HepG2 (cell line): ENCODE measurements around the gene CCL16. TPM values are rescaled to one million over a fixed set of nuclear protein-coding genes. Genes with fewer than 3 reads are reported as not detected.
A peak's percentile ranks its signal among the peaks of the same experiment; 100 is the strongest.

Experiments
- ASH2L ChIP-seq: fragments of 300-600, 200-600 bp; sonication (generic); IDR thresholded peaks from 2 replicates; pipeline ENCODE4 v1.7.0; 2017; ENCODE audit warnings: low read depth, mild to moderate bottlenecking, moderate library complexity, mixed read lengths, low read length; ENCODE audit not compliant: insufficient read length
- ATAD3A ChIP-seq: sonication (generic); formaldehyde crosslinking; IDR thresholded peaks from 2 replicates; pipeline ENCODE4 v1.4.0; 2020; ENCODE audit warnings: missing genetic modification reagents
- EP300 ChIP-seq, 3 experiments: sonication (generic) in 1 of 3; formaldehyde crosslinking in 1 of 3; IDR thresholded peaks; 2 replicates each; pipeline versions ENCODE4 v1.5.1 to v1.6.1; 2011 to 2020; ENCODE audit warnings: low read depth in 2 of 3, low read length in 2 of 3, borderline replicate concordance in 1 of 3, improper control_type of control experiment in 1 of 3, mild to moderate bottlenecking in 1 of 3, missing genetic modification reagents in 1 of 3, moderate library complexity in 1 of 3
- FOXO1 ChIP-seq: sonication (generic); formaldehyde crosslinking; IDR thresholded peaks from 2 replicates; pipeline ENCODE4 v1.4.0; 2020; ENCODE audit warnings: missing genetic modification reagents
- KLF13 ChIP-seq: sonication (generic); formaldehyde crosslinking; IDR thresholded peaks from 2 replicates; pipeline ENCODE4 v1.4.0; 2020; ENCODE audit warnings: mild to moderate bottlenecking, missing genetic modification reagents
- RAD21 ChIP-seq: fragments of 450-650 bp; formaldehyde crosslinking; IDR thresholded peaks from 2 replicates; pipeline ENCODE4 v1.5.0; 2020; ENCODE audit warnings: mild to moderate bottlenecking
- RELA ChIP-seq: sonication (generic); formaldehyde crosslinking; IDR thresholded peaks from 2 replicates; pipeline ENCODE4 v1.4.0; 2020; ENCODE audit warnings: missing genetic modification reagents
- SOX5 ChIP-seq: IDR thresholded peaks from 2 replicates; pipeline ENCODE4 v1.6.1; 2016; ENCODE audit warnings: borderline replicate concordance
- SRSF1 ChIP-seq: fragments of 200-400 bp; formaldehyde crosslinking; optimal IDR thresholded peaks from 2 replicates; pipeline ENCODE3; 2017; ENCODE audit warnings: mild to moderate bottlenecking, low read depth, low read length, moderate library complexity
- YY1 ChIP-seq: IDR thresholded peaks from 2 replicates; pipeline ENCODE4 v1.6.1; 2011; ENCODE audit warnings: low read length, low read depth, moderate library complexity, mild to moderate bottlenecking; ENCODE audit not compliant: insufficient read depth, insufficient replicate concordance
- ZNF552 ChIP-seq: sonication (generic); formaldehyde crosslinking; IDR thresholded peaks from 2 replicates; pipeline ENCODE4 v1.9.0; 2022; ENCODE audit warnings: missing genetic modification reagents, mild to moderate bottlenecking, borderline replicate concordance
- ZSCAN22 ChIP-seq: sonication (generic); formaldehyde crosslinking; IDR thresholded peaks from 2 replicates; pipeline ENCODE4 v1.4.0; 2020; ENCODE audit warnings: mild to moderate bottlenecking, missing genetic modification reagents
- polyA plus RNA-seq, 8 experiments: library from polyadenylated mRNA; depleted of rRNA in 3 of 8; stranded (reverse) in 7 of 8; unstranded in 1 of 8; fragments of >200 nt; fragmentation: Illumina TruSeq in 4 of 8; extraction: Trizol in 4 of 8; gene quantifications; 2 replicates each; pipeline versions ENCODE4 v1.2.1 to v1.2.3, GENCODE V29; 2011 to 2016; ENCODE audit warnings: low read depth in 4 of 8, missing spikeins in 1 of 8, mixed read lengths in 1 of 8; ENCODE audit not compliant: insufficient read depth in 1 of 8
- total RNA-seq, 5 experiments: library from RNA; depleted of rRNA; stranded (reverse); fragments of >200 nt; fragmentation: Illumina TruSeq; extraction: Trizol; gene quantifications; 2 replicates each; pipeline ENCODE4 v1.2.3, GENCODE V29; 2016; ENCODE audit warnings: low read depth in 1 of 5
- TF ChIP-seq, protein P1 (sequence below): sonication (generic); formaldehyde crosslinking; IDR thresholded peaks from 2 replicates; pipeline ENCODE4 v1.4.0; 2020; ENCODE audit warnings: missing genetic modification reagents, low read depth, mild to moderate bottlenecking, borderline replicate concordance
- TF ChIP-seq, protein P2 (sequence below): sonication (generic); formaldehyde crosslinking; IDR thresholded peaks from 2 replicates; pipeline ENCODE4 v1.5.0; 2020; ENCODE audit warnings: missing genetic modification reagents
- TF ChIP-seq, protein P3 (sequence below): sonication (generic); formaldehyde crosslinking; IDR thresholded peaks from 2 replicates; pipeline ENCODE4 v1.4.0; 2020; ENCODE audit warnings: missing genetic modification reagents
- TF ChIP-seq, protein P4 (sequence below): sonication (generic); formaldehyde crosslinking; IDR thresholded peaks from 2 replicates; pipeline ENCODE4 v1.4.0; 2020; ENCODE audit warnings: missing genetic modification reagents
- TF ChIP-seq, protein P5 (sequence below): sonication (generic); formaldehyde crosslinking; conservative IDR thresholded peaks from 2 replicates; pipeline ENCODE4 v1.4.0; 2020; ENCODE audit warnings: missing genetic modification reagents

Gene CCL16
- total and polyA plus RNA-seq, 2 of the 13 experiments (the other 11 are each of a cell fraction or from before 2014, with no cell fraction given): 2.0 to 14.7 TPM

DNA sequence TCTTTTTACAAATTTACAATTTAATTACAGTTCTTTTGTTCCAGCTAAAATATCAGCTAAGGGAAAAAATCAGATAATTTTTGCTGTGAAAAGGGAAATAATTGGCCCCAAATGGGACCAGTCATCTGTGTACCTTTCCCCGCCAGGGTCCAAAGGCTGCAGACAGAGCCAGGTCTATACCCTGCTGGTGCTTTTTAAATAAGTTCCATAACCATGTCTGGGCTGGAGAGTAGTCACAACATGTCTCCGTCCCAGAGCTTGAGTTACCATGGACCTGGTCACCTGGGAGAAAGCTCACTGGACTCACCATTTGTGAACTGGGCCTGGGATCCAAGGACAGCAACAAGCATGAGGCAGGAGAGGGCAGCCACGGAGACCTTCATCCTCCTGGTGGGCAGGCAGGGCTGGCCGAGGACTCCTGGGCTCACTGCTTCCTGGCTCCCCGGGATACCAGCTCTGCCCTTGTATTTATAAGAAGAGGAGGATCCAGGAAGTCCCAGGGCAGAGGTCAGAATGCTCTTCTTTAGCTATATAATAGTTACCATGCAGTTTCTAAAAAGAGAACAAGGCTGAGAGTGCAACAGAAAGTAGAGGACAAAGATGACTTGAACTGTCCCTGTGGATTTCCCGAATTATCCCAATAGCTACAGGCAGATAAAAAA lies 19.9 kb upstream of the CCL16 start, which contains the start of gene CCL15 (continued):
- TF ChIP-seq, protein P1, sequence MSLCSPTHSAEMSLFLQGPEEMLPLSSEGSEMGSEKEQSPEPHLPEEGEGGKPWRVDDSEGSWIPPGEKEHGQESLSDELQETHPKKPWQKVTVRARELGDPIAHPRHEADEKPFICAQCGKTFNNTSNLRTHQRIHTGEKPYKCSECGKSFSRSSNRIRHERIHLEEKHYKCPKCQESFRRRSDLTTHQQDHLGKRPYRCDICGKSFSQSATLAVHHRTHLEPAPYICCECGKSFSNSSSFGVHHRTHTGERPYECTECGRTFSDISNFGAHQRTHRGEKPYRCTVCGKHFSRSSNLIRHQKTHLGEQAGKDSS (CRISPR knock-in tag): no peak; the same call in 1 of the 2 replicates
- TF ChIP-seq, protein P2, sequence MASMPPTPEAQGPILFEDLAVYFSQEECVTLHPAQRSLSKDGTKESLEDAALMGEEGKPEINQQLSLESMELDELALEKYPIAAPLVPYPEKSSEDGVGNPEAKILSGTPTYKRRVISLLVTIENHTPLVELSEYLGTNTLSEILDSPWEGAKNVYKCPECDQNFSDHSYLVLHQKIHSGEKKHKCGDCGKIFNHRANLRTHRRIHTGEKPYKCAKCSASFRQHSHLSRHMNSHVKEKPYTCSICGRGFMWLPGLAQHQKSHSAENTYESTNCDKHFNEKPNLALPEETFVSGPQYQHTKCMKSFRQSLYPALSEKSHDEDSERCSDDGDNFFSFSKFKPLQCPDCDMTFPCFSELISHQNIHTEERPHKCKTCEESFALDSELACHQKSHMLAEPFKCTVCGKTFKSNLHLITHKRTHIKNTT (CRISPR knock-in tag): no peak
- TF ChIP-seq ATAD3A: no peak
- no peak for TF ChIP-seq YY1
- TF ChIP-seq SRSF1: no peak
- TF ChIP-seq, protein P3, sequence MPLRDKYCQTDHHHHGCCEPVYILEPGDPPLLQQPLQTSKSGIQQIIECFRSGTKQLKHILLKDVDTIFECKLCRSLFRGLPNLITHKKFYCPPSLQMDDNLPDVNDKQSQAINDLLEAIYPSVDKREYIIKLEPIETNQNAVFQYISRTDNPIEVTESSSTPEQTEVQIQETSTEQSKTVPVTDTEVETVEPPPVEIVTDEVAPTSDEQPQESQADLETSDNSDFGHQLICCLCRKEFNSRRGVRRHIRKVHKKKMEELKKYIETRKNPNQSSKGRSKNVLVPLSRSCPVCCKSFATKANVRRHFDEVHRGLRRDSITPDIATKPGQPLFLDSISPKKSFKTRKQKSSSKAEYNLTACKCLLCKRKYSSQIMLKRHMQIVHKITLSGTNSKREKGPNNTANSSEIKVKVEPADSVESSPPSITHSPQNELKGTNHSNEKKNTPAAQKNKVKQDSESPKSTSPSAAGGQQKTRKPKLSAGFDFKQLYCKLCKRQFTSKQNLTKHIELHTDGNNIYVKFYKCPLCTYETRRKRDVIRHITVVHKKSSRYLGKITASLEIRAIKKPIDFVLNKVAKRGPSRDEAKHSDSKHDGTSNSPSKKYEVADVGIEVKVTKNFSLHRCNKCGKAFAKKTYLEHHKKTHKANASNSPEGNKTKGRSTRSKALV: no peak
- TF ChIP-seq, protein P4, sequence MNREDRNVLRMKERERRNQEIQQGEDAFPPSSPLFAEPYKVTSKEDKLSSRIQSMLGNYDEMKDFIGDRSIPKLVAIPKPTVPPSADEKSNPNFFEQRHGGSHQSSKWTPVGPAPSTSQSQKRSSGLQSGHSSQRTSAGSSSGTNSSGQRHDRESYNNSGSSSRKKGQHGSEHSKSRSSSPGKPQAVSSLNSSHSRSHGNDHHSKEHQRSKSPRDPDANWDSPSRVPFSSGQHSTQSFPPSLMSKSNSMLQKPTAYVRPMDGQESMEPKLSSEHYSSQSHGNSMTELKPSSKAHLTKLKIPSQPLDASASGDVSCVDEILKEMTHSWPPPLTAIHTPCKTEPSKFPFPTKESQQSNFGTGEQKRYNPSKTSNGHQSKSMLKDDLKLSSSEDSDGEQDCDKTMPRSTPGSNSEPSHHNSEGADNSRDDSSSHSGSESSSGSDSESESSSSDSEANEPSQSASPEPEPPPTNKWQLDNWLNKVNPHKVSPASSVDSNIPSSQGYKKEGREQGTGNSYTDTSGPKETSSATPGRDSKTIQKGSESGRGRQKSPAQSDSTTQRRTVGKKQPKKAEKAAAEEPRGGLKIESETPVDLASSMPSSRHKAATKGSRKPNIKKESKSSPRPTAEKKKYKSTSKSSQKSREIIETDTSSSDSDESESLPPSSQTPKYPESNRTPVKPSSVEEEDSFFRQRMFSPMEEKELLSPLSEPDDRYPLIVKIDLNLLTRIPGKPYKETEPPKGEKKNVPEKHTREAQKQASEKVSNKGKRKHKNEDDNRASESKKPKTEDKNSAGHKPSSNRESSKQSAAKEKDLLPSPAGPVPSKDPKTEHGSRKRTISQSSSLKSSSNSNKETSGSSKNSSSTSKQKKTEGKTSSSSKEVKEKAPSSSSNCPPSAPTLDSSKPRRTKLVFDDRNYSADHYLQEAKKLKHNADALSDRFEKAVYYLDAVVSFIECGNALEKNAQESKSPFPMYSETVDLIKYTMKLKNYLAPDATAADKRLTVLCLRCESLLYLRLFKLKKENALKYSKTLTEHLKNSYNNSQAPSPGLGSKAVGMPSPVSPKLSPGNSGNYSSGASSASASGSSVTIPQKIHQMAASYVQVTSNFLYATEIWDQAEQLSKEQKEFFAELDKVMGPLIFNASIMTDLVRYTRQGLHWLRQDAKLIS (CRISPR knock-in tag): peak; percentile 23; the same call in 1 of the 2 replicates
- TF ChIP-seq RAD21 (CRISPR knock-in tag): no peak
- peak; percentile 15 for TF ChIP-seq ASH2L
- TF ChIP-seq ZSCAN22: no peak
- no peak; the same call in 1 of the 2 replicates for TF ChIP-seq SOX5 (CRISPR knock-in tag)
- no peak for TF ChIP-seq ZNF552 (CRISPR knock-in tag)
- no peak for TF ChIP-seq RELA (CRISPR knock-in tag)
- no peak for TF ChIP-seq KLF13
- TF ChIP-seq, protein P5, sequence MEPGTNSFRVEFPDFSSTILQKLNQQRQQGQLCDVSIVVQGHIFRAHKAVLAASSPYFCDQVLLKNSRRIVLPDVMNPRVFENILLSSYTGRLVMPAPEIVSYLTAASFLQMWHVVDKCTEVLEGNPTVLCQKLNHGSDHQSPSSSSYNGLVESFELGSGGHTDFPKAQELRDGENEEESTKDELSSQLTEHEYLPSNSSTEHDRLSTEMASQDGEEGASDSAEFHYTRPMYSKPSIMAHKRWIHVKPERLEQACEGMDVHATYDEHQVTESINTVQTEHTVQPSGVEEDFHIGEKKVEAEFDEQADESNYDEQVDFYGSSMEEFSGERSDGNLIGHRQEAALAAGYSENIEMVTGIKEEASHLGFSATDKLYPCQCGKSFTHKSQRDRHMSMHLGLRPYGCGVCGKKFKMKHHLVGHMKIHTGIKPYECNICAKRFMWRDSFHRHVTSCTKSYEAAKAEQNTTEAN (CRISPR knock-in tag): no peak
- no peak for TF ChIP-seq EP300 (IDR thresholded peaks at IDR 0.05; ENCODE audit: low read depth in 2 of 2, low read length in 2 of 2)
- TF ChIP-seq EP300 (CRISPR knock-in tag; IDR thresholded peaks at IDR 0.05; ENCODE audit: borderline replicate concordance): no peak
- TF ChIP-seq FOXO1: no peak
